IPS-18a (cell line): ENCODE data around the gene TMEM163.
"Not testable (repeated sequence)": the region's sequence is repeated elsewhere in the genome, so short reads cannot be mapped to it uniquely, and the experiment has no call there.

Experiments used
- H3K27ac ChIP-seq: one replicate; pipeline ENCODE4 v1.5.1; 2013; ENCODE audit warnings: low read length
- H3K27me3 ChIP-seq: one replicate; pipeline ENCODE4 v1.6.1; 2013; ENCODE audit warnings: mild to moderate bottlenecking, low read length; ENCODE audit not compliant: control insufficient read depth, insufficient read depth
- H3K36me3 ChIP-seq: one replicate; pipeline ENCODE4 v1.6.1; 2013; ENCODE audit warnings: low read depth, low read length; ENCODE audit not compliant: control insufficient read depth
- H3K4me1 ChIP-seq: one replicate; pipeline ENCODE4 v1.6.1; 2013; ENCODE audit warnings: low read depth, low read length; ENCODE audit not compliant: control insufficient read depth
- H3K4me3 ChIP-seq: one replicate; pipeline ENCODE4 v1.5.1; 2013; ENCODE audit warnings: low read length
- H3K9ac ChIP-seq: one replicate; pipeline ENCODE4 v1.6.1; 2013; ENCODE audit warnings: mild to moderate bottlenecking, low read length, moderate library complexity
- H3K9me3 ChIP-seq: one replicate; pipeline ENCODE4 v1.6.1; 2013; ENCODE audit warnings: low read depth, low read length; ENCODE audit not compliant: control insufficient read depth

Gene TMEM163

GRCh38 chr2:134489732-134490384 is 228.9 kb downstream of the TMEM163 start:
- H3K27ac ChIP-seq: no peak overlapping the region
- peaks cover 6% of the 10 kb centered on the region for H3K4me1 ChIP-seq
- no peaks in the 10 kb centered on the region for H3K9me3 ChIP-seq
- H3K9ac ChIP-seq: no peak overlapping the region
- H3K4me3 ChIP-seq: no peak overlapping the region
- no peaks in the 10 kb centered on the region for H3K36me3 ChIP-seq
- no peaks in the 10 kb centered on the region for H3K27me3 ChIP-seq

- Histone ChIP-seq H3K9me3 (no peaks in the 10 kb centered on the region), H3K27ac (no peak overlapping the region), H3K27me3 (no peaks in the 10 kb centered on the region), H3K4me3 (no peak overlapping the region), H3K36me3 (no peaks in the 10 kb centered on the region), H3K4me1 (no peaks in the 10 kb centered on the region), H3K9ac (no peak overlapping the region)
These were observed 235.9 kb downstream of the TMEM163 start for GRCh38 chr2:134482766-134483340.

- Histone ChIP-seq H3K4me3 (no peak overlapping the region), H3K36me3 (no peaks in the 10 kb centered on the region), H3K4me1 (no peaks in the 10 kb centered on the region), H3K27ac (no peak overlapping the region), H3K27me3 (no peaks in the 10 kb centered on the region), H3K9ac (no peak overlapping the region), H3K9me3 (no peaks in the 10 kb centered on the region)
These were observed 236.6 kb downstream of the TMEM163 start for GRCh38 chr2:134482131-134482723.

GRCh38 chr2:134479696-134480330 is 239.0 kb downstream of the TMEM163 start:
- no peak overlapping the region for H3K27ac ChIP-seq
- no peak overlapping the region for H3K9ac ChIP-seq
- no peaks in the 10 kb centered on the region for H3K4me1 ChIP-seq
- no peaks in the 10 kb centered on the region for H3K9me3 ChIP-seq
- no peaks in the 10 kb centered on the region for H3K36me3 ChIP-seq
- H3K4me3 ChIP-seq: no peak overlapping the region
- H3K27me3 ChIP-seq: no peaks in the 10 kb centered on the region

- not testable (repeated sequence) for H3K4me3 ChIP-seq, H3K9ac ChIP-seq, H3K9me3 ChIP-seq, H3K27me3 ChIP-seq, H3K4me1 ChIP-seq, H3K36me3 ChIP-seq, H3K27ac ChIP-seq
These were observed 241.8 kb downstream of the TMEM163 start for GRCh38 chr2:134476982-134477381.

- Histone ChIP-seq H3K4me3 (no peak overlapping the region), H3K27ac (no peak overlapping the region), H3K9ac (no peak overlapping the region), H3K9me3 (no peaks in the 10 kb centered on the region), H3K4me1 (no peaks in the 10 kb centered on the region), H3K36me3 (no peaks in the 10 kb centered on the region), H3K27me3 (no peaks in the 10 kb centered on the region)
These were observed 248.1 kb downstream of the TMEM163 start for GRCh38 chr2:134470561-134471168.

- Histone ChIP-seq H3K36me3 (no peaks in the 10 kb centered on the region), H3K4me1 (no peaks in the 10 kb centered on the region), H3K9ac (no peak overlapping the region), H3K4me3 (no peak overlapping the region), H3K27me3 (no peaks in the 10 kb centered on the region), H3K9me3 (no peaks in the 10 kb centered on the region), H3K27ac (no peak overlapping the region)
These were observed 249.2 kb downstream of the TMEM163 start for GRCh38 chr2:134469516-134470115.

GRCh38 chr2:134468776-134469175 is 250.0 kb downstream of the TMEM163 start:
- H3K27me3 ChIP-seq: no peaks in the 10 kb centered on the region
- no peaks in the 10 kb centered on the region for H3K4me1 ChIP-seq
- no peaks in the 10 kb centered on the region for H3K36me3 ChIP-seq
- H3K27ac ChIP-seq: no peak overlapping the region
- no peak overlapping the region for H3K9ac ChIP-seq
- no peak overlapping the region for H3K4me3 ChIP-seq
- H3K9me3 ChIP-seq: no peaks in the 10 kb centered on the region

- no peaks in the 10 kb centered on the region for H3K36me3 ChIP-seq
- no peaks in the 10 kb centered on the region for H3K27me3 ChIP-seq
- no peaks in the 10 kb centered on the region for H3K4me1 ChIP-seq
- H3K9ac ChIP-seq: no peak overlapping the region
- H3K4me3 ChIP-seq: no peak overlapping the region
- no peak overlapping the region for H3K27ac ChIP-seq
- H3K9me3 ChIP-seq: no peaks in the 10 kb centered on the region
These were observed 250.6 kb downstream of the TMEM163 start for GRCh38 chr2:134468164-134468563.

GRCh38 chr2:134466141-134466540 is 252.7 kb downstream of the TMEM163 start:
- Histone ChIP-seq H3K9me3 (no peaks in the 10 kb centered on the region), H3K4me3 (no peak overlapping the region), H3K27ac (no peak overlapping the region), H3K36me3 (no peaks in the 10 kb centered on the region), H3K9ac (no peak overlapping the region), H3K4me1 (no peaks in the 10 kb centered on the region), H3K27me3 (no peaks in the 10 kb centered on the region)
